22Rv1 (cell line): Measurements from ENCODE around the gene APBA2.

Experiments used
- H3K27ac ChIP-seq: fragments of 450-650 bp; 2 replicates; pipeline ENCODE4 v1.5.1; 2017
- CTCF ChIP-seq: fragments of 450-650 bp; IDR thresholded peaks from 2 replicates; pipeline ENCODE4 v1.5.1; 2017; ENCODE audit warnings: mild to moderate bottlenecking
- ZFX ChIP-seq: fragments of 450-650 bp; IDR thresholded peaks from 2 replicates; pipeline ENCODE4 v1.6.1; 2017; ENCODE audit warnings: antibody characterized with exemption, borderline replicate concordance

Gene APBA2

GRCh38 chr15:29046281-29046810 lies 160.6 kb downstream of the APBA2 start:
- TF ChIP-seq ZFX (no peak), CTCF (no peak)
- H3K27ac ChIP-seq, result no peak overlapping the region

- TF ChIP-seq ZFX (no peak), CTCF (no peak)
- no peak overlapping the region for H3K27ac ChIP-seq
Observed at GRCh38 chr15:29046977-29047376, 161.2 kb downstream of the APBA2 start.

GRCh38 chr15:29048011-29048410 lies 162.2 kb downstream of the APBA2 start:
- no peak overlapping the region for H3K27ac ChIP-seq
- no peak for TF ChIP-seq ZFX
- TF ChIP-seq CTCF, result no peak

- TF ChIP-seq ZFX (no peak), CTCF (no peak)
- H3K27ac ChIP-seq, result no peak overlapping the region
Observed at GRCh38 chr15:29050870-29051269, 165.1 kb downstream of the APBA2 start.

GRCh38 chr15:29051422-29051821 lies 165.6 kb downstream of the APBA2 start:
- H3K27ac ChIP-seq, result no peak overlapping the region
- TF ChIP-seq CTCF, result no peak
- no peak for TF ChIP-seq ZFX

GRCh38 chr15:29053006-29053405 lies 167.2 kb downstream of the APBA2 start:
- no peak for TF ChIP-seq CTCF
- no peak for TF ChIP-seq ZFX
- no peak overlapping the region for H3K27ac ChIP-seq

GRCh38 chr15:29053661-29054131 lies 167.9 kb downstream of the APBA2 start:
- no peak for TF ChIP-seq CTCF
- TF ChIP-seq ZFX, result no peak
- no peak overlapping the region for H3K27ac ChIP-seq
